Stimulated activated CD8-positive, alpha-beta memory T cell treated with anti-CD3 and anti-CD28 coated beads, Interleukin-4, amount 100 ng/mL, for 24 hours (primary cell): ENCODE results near the gene ADAMTS17.

Source experiments
- DNase-seq: peaks from one replicate; pipeline ENCODE4 v3.0.0-alpha.2; 2020; ENCODE audit warnings: low read depth

ADAMTS17 gene

DNA sequence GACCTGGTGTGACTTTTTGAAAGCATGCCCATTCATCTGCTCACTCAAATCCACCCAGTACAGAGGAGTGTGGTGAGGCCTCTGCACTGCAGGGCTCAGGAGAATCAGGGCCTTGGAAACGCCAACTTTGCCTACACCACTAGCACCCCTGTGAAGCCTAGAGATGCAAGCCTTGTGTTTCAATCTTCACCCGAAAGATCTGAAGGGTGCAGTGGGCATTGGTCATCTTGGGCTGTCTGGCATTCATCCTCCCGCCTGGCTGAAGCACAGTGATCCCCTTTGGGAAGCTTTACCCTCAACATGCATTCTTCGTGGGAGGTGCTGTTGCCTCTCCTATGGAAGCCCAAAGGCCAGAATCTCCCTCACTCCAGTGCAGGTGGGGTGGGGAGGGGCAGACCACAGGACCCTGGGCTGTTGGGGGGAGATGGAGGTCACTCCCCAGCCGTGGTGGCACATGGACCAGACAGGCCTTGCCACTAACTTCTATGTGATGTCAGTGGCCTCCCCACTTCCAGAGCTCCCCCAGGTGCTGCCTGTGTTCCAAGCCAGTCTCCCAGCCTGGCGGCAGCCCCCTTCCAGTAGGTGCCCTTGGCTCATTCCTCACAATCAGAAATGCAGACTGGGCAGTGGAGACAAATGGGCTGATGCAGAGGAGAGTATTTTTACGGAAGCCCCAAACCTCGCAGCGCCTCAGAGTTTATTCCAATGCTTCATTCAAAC lies 92.5 kb downstream of the ADAMTS17 start:
- no peak for DNase-seq

- no peak for DNase-seq
Measured at GRCh38 chr15:100248236-100248635, 93.5 kb downstream of the ADAMTS17 start.

- DNase-seq = no peak
Measured at GRCh38 chr15:100247228-100248225, 94.2 kb downstream of the ADAMTS17 start.

GRCh38 chr15:100245855-100246254 lies 95.9 kb downstream of the ADAMTS17 start:
- DNase-seq = no peak

DNA sequence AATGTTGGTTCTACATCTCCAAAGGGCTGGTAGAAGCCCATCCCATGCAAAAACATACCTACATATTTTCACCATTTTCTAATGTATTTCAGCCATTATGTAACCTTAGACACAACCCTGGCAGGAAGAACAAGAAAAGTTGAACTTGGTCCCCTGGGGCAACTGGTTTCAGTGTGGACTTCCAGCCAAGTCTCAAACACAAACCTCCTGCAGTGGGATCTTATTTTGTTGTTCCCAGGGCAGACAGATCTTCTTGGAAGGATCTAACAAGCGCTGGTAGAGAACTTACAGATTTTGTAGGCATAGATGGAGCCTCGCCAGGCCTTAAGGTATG lies 96.3 kb downstream of the ADAMTS17 start:
- no peak for DNase-seq

GRCh38 chr15:100244796-100245486 lies 96.8 kb downstream of the ADAMTS17 start:
- DNase-seq = no peak

DNA sequence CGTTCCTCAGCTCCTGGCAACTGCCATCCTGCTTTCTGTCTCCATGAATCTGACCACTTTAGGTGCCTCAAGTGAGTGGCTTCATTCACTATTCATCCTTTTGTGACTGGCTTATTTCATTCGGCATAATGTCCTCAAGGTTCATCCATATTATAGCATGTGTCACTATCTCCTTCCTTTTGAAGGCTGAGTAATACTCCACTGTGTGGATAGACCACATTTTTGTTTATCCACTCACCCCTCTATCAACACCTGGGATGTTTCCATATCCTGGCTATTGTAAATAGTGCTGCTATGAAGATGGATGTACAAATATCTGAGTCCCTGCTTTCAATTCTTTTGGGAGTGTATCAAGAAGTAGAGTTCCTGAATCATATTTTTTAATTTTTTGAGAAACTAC lies 98.8 kb downstream of the ADAMTS17 start:
- DNase-seq = no peak

DNA sequence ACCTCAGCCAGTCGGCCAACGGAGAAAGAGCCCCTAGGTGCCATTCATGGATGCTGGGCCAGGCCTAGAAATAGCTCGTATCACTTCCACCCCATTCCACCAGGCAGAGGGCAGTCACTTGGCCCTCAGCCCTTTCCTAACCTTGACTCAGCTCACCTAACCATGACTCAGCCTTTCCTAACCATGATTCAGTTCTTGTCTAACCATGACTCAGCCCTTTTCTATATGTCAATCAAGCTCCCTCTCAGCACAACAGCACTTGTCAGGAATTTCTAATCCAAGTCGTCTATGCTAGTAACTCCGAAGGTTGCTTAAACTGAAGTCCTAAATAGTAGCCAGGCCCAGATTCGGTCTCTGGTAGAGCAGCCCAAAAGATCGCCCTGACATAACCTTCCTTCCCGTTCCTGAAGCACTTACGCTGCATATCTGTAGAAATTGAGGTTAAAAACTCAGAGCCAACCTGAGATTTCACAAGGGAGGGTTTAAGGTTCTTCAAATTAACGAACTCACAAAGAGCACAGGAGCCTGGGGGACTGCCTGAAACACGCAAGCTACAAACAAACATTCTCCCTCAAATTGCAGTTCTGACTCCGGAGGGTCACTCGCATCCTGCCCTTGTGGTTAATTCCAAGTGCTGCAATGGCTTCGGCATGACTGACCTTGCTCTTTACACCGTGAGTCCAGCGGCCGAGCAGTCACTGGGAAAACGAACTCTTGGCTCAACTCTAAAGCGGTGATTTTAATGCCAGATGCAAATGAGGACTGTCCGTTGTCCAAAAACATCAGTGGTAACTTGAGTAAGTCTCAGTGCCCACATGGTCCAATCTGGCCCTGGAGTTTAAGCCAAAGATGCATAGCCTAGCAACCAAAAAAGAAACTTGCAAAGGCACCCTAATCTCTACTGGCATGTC lies 99.9 kb downstream of the ADAMTS17 start:
- no peak for DNase-seq

DNA sequence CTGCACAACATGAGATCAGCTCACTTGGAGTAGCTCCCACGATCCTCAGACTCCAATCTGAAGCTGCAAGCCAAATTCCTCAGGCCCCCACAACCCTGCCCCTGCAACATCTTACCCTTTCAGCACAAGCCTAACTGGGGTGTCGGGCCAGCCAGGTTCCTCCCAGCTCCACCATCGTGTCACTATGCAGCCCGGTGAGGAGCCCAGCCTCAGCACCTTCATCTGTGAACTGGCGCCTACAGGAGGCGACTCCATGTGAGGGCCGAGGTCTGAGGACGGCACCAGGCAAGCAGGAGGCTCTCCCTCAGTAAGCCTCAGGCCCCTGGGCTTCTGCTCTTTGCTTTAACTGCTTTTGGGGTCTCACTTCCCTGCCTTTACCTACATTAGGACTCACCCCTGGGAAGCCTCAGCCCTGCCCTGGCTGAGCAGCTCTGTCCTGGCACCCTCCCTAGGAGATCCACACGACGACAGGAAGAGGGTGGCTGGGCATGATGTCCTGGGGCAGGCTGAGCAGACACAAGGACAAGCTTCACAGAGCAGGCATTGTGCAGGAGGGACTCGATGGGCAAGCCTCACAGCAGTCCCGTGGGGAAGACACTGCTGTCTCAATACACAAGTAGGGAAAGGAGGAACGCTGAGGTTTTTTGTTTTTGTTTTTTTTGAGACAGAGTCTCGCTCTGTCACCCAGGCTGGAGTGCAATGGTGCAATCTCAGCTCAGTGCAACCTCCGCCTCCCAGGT lies 104.6 kb downstream of the ADAMTS17 start:
- no peak for DNase-seq

DNA sequence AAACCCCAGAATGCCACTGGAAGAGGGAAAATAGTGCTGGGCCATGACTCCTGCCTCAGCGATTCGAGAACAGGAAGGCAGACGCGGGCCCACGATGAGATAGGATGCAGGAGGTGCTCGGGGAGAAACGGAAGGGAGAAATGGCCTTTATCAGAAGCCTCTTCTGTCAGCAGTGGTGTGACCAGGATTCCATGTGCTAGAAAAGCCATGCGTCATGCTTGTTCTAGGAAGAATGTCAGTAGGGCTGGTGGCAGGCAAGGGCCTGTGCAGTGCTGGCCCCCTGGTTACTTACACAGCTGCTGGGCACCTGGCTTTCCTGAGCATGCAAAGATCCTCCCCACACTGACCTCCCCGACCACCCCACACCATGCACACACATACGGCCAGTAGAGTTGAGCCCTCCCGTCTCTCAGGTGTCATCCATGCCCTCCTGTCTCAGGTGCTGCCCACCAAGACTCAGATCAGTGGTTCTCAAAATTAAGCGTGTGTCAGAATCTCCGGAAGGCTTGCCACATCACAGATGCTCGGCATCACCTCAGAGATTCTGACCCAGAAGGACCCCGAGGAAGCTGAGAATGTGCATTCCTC lies 106.7 kb downstream of the ADAMTS17 start:
- no peak for DNase-seq

GRCh38 chr15:100234158-100235029 lies 107.4 kb downstream of the ADAMTS17 start:
- DNase-seq = no peak

DNA sequence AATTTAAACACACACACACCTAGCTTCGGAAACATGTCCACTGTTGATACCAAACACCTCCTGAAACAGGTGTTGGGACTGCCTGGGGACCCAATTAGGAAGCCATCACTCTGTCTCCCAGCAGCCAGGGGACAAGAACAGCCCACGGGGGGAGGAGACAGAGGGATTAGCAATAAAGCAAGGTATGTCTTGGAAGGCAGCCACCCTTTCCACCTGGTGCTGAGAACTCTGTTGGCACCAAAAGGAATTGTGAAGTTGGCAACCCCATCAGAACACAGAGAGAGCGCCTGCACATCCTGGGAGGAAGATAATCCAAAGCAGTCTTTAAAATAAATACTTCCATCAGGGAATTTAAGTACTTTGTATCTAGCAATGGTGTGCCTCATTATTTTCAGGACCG lies 111.0 kb downstream of the ADAMTS17 start:
- no peak for DNase-seq

DNA sequence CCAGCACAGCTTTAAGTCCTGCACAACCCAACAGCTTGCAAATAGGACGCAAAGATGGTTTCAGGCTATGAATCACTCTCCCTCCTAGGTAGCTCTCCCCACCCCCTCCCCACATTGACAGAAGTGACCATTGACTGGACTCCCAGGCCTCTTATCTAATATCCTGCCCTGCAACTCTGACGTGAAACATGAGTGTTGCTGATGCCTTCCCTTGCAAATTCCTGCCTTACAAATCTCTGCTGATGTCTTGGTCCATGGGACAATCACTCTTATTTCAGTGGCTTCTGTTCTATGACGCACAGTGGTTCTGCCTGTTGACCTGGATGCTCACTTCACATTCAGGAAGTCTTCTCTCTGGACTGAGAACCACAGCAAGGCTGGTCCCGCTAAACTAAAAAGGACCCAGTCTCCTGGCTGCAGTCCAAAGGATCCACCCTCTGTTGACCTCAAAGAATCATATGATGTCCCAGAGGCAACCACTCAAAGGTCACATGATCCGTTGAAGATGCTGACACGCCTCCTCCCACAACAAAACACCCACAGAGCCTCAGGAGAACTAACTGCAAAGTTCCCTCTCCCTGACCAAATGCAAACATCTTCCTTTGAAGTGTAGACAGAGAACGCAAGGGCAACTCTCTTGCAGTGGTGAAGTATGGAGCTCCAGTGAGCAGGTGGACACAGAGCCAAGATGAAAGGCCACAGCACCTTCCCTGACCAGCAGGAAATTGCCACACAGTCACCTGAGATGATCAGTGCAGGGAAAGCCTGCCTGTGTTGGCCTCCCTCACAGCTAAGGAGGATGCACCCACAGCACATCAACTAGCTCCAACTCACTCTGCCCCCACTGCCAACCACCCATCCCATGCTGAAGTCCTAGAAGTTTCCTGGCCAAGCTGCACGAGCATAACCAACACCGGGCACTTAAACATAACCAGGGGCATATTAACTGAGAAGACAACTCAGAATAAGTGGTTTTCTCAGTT lies 112.3 kb downstream of the ADAMTS17 start:
- no peak for DNase-seq

DNA sequence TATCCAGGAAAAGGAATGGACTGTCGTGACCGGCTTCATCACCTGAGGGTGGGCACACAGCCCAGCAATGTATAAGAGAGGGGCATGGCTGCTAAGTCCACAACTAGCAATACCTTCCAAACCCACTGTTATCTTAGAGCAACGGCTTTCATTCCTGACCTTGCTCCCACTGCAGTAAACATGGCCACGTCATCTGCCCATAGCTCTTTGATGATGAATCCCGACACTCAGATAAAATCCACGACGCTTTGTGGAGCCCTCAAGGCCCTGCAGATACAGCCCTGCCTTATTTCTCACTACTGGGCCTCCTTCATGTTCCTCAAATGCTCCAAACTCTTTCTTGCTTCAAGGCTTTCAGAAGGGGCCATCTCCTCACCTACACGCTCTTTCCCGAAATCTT lies 114.0 kb downstream of the ADAMTS17 start:
- no peak for DNase-seq

- DNase-seq = no peak
Measured at GRCh38 chr15:100226107-100226506, 115.7 kb downstream of the ADAMTS17 start.

DNA sequence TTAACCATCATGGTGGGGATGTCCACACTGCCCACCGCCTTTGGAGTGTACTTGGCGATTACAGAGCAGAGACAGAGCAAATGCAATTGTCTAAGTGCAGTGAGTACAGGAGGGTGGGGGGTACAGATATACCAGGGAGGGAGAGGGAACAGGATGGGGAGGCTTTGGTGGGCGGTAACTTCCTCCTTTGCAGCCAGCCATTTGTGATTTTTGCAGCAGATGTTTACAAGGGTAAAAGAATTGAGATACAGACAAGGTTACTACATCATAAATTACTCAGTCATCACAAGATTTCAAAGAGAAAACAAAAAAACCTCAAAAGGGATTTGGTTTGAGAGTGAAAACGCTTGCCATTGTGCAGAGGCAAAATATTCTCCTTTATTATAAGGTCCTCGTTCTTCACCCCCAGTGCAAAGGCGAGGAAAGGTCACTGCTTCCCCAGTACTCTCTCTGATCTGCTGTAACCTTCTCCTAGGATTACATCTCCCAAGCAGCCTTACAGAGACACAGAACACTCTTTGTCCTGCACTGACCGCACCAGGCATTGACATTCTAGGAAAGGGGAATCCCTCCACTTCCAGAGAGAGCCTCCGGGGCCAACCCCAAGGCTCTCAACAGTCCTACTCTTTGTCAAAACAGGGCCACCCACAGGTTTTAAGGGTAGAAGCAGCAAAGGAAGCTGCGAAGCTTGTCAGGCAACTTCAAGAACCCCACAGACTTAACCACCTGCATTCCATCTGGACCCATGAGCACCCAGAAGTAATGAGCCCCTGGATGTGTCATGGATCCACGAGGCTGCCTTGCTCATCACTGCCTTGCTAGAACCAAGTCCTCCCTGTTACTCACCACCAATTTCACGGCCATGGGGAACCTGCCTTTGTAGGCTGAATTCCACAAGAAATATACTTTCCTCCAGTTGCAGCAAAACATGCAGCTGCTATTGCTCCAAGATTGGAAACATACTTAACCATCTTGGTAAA lies 117.3 kb downstream of the ADAMTS17 start:
- no peak for DNase-seq

DNA sequence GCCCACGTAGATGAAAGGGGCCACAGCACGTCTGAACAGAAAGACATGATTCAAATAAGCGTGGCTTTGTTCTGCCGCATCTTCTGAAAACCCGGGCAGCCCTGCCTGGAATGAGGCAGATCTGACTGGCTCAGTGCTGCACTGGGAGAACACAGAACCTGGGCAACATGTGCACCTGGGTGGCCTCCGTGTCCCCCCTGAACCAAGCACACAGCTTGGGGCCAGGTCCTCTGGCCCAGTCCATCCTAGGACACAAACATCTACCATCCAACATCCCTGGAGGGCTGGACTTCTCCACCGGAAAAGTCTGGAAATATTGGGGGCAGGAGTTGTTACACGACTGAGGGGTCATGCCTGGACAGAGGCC lies 119.4 kb downstream of the ADAMTS17 start:
- DNase-seq = no peak
